HCT116 (cell line): ENCODE results near the gene IL20.

Experiments used
- CTCF ChIP-seq, 3 experiments: fragments of 200-600 bp in 1 of 3; sonication (generic) in 1 of 3; IDR thresholded peaks in 2 of 3; conservative IDR thresholded peaks in 1 of 3; 2 replicates each; pipeline ENCODE4 v1.5.1; 2012 to 2017; ENCODE audit warnings: low read depth in 2 of 3, low read length in 2 of 3, antibody characterized with exemption in 1 of 3, borderline replicate concordance in 1 of 3, control low read depth in 1 of 3, mild to moderate bottlenecking in 1 of 3, mixed read lengths in 1 of 3, mixed run types in 1 of 3, moderate library complexity in 1 of 3; ENCODE audit not compliant: insufficient read depth in 1 of 3
- EGR1 ChIP-seq: IDR thresholded peaks from 2 replicates; pipeline ENCODE4 v1.6.1; 2012; ENCODE audit warnings: low read depth
- ELF1 ChIP-seq: IDR thresholded peaks from 2 replicates; pipeline ENCODE4 v1.6.1; 2012; ENCODE audit warnings: low read depth, borderline replicate concordance
- EZH2 ChIP-seq: fragments of 200-600 bp; sonication (generic); IDR thresholded peaks from 2 replicates; pipeline ENCODE4 v1.6.1; 2017; ENCODE audit warnings: antibody characterized with exemption, mixed run types
- POLR2A ChIP-seq: IDR thresholded peaks from 2 replicates; pipeline ENCODE4 v1.7.0; 2011; ENCODE audit warnings: borderline replicate concordance; ENCODE audit not compliant: insufficient read depth, insufficient read length; ENCODE audit errors: extremely low read depth
- RAD21 ChIP-seq: IDR thresholded peaks from 2 replicates; pipeline ENCODE4 v1.6.1; 2012; ENCODE audit warnings: low read depth, mild to moderate bottlenecking
- SIN3A ChIP-seq: IDR thresholded peaks from 2 replicates; pipeline ENCODE4 v1.6.1; 2012; ENCODE audit warnings: low read depth
- ZBTB33 ChIP-seq: IDR thresholded peaks from 2 replicates; pipeline ENCODE4 v1.6.1; 2011; ENCODE audit warnings: mild to moderate bottlenecking, low read length, moderate library complexity; ENCODE audit not compliant: insufficient replicate concordance; ENCODE audit errors: extremely low read depth
- ZNF274 ChIP-seq: fragments of 200-500 bp; sonication (Bioruptor generic); IDR thresholded peaks from 2 replicates; pipeline ENCODE4 v1.6.1; 2014; ENCODE audit warnings: mild to moderate bottlenecking, low read depth, low read length, inconsistent platforms
- TF ChIP-seq, protein P1 (sequence below): IDR thresholded peaks from 2 replicates; pipeline ENCODE4 v1.6.1; 2012

- TF ChIP-seq POLR2A (no peak), CTCF (IDR thresholded peaks at IDR 0.05 in 2 of 3, conservative IDR thresholded peaks at IDR 0.05 in 1 of 3; ENCODE audit: borderline replicate concordance in 1 of 3, insufficient read depth in 1 of 3, low read depth in 2 of 3, low read length in 2 of 3) (no peak), ELF1 (no peak), EZH2 (no peak), ZBTB33 (no peak), SIN3A (no peak), ZNF274 (no peak), EGR1 (no peak), RAD21 (no peak)
- TF ChIP-seq, protein P1, sequence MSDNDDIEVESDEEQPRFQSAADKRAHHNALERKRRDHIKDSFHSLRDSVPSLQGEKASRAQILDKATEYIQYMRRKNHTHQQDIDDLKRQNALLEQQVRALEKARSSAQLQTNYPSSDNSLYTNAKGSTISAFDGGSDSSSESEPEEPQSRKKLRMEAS, result no peak
Measured at GRCh38 chr1:206839857-206840256, 25.6 kb upstream of the IL20 start.
